IMR-90 (cell line): ENCODE data around the gene KCNQ2. TPM values are rescaled to one million over a fixed set of nuclear protein-coding genes. Genes with fewer than 3 reads are reported as not detected.

ENCODE experiments used
- ATAC-seq: fragments of 200-7000 bp; cut with Tn5 transposase; 2 replicates; pipeline ENCODE4 v1.9.1; 2020; ENCODE audit warnings: low read depth, mild to moderate bottlenecking, moderate library complexity
- BruUV-seq: library from RNA; stranded (reverse); fragments of 400-500 nt; replicated peaks from 2 replicates; lab custom pipeline; 2021; lab: Mats Ljungman, UMichigan
- CTCF ChIA-PET: fragments of 300-600 bp; formaldehyde crosslinking; extraction: SDS; loops from one replicate; lab custom pipeline; 2021; ENCODE audit warnings: antibody characterized with exemption; lab: Yijun Ruan, JAX
- POLR2A ChIA-PET: fragments of 300-600 bp; sonication (Branson Sonifier 250); formaldehyde crosslinking; loops from one replicate; lab custom pipeline; 2022; ENCODE audit warnings: antibody characterized with exemption; ENCODE audit not compliant: unreplicated experiment; lab: Charles Lee
- DNase-seq: peaks from one replicate; pipeline ENCODE4 v3.0.0; 2013
- H2AFZ ChIP-seq: replicated peaks from 2 replicates; pipeline ENCODE3; 2013; ENCODE audit warnings: low read length, mild to moderate bottlenecking; ENCODE audit not compliant: poor library complexity
- H2AK5ac ChIP-seq: 2 replicates; pipeline ENCODE4 v1.6.1; 2013; ENCODE audit warnings: low read depth, low read length, inconsistent platforms
- H2AK9ac ChIP-seq: replicated peaks from 2 replicates; pipeline ENCODE3; 2013; ENCODE audit warnings: mild to moderate bottlenecking, low read depth, low read length, moderate library complexity; ENCODE audit not compliant: poor library complexity
- H2BK120ac ChIP-seq: 2 replicates; pipeline ENCODE4 v1.6.1; 2013; ENCODE audit warnings: low read depth, low read length, inconsistent platforms
- H2BK15ac ChIP-seq: 3 replicates; pipeline ENCODE4 v1.6.1; 2013; ENCODE audit warnings: low read depth, low read length, inconsistent platforms
- H2BK20ac ChIP-seq: 2 replicates; pipeline ENCODE4 v1.6.1; 2013; ENCODE audit warnings: low read depth, mild to moderate bottlenecking, inconsistent platforms, low read length, moderate library complexity
- H2BK5ac ChIP-seq: 2 replicates; pipeline ENCODE4 v1.6.1; 2013; ENCODE audit warnings: mild to moderate bottlenecking, low read depth, low read length, inconsistent platforms; ENCODE audit not compliant: poor library complexity, severe bottlenecking
- H3K14ac ChIP-seq: replicated peaks from 2 replicates; pipeline ENCODE4 v1.6.1; 2013; ENCODE audit warnings: low read depth, low read length, inconsistent platforms
- H3K18ac ChIP-seq: 2 replicates; pipeline ENCODE4 v1.6.1; 2013; ENCODE audit warnings: low read depth, low read length, control low read depth
- H3K23ac ChIP-seq: 2 replicates; pipeline ENCODE4 v1.6.1; 2013; ENCODE audit warnings: low read depth, low read length, inconsistent platforms
- H3K27ac ChIP-seq: 2 replicates; pipeline ENCODE4 v1.5.1; 2013; ENCODE audit warnings: mild to moderate bottlenecking, control low read depth, low read length; ENCODE audit not compliant: insufficient read depth
- H3K27me3 ChIP-seq: 2 replicates; pipeline ENCODE4 v1.6.1; 2013; ENCODE audit warnings: low read length; ENCODE audit not compliant: control insufficient read depth, insufficient read depth
- H3K36me3 ChIP-seq: 2 replicates; pipeline ENCODE4 v1.6.1; 2013; ENCODE audit warnings: low read length, mixed read lengths; ENCODE audit not compliant: control insufficient read depth, insufficient read depth
- H3K4ac ChIP-seq: 2 replicates; pipeline ENCODE4 v1.6.1; 2013; ENCODE audit warnings: low read depth, low read length, inconsistent platforms
- H3K4me1 ChIP-seq: 2 replicates; pipeline ENCODE4 v1.6.1; 2013; ENCODE audit warnings: low read length, mixed read lengths; ENCODE audit not compliant: control insufficient read depth, insufficient read depth
- H3K4me2 ChIP-seq: 2 replicates; pipeline ENCODE4 v1.6.1; 2013; ENCODE audit warnings: low read depth, mild to moderate bottlenecking, control low read depth, low read length, moderate library complexity
- H3K4me3 ChIP-seq: 2 replicates; pipeline ENCODE4 v1.5.1; 2013; ENCODE audit warnings: low read depth, mild to moderate bottlenecking, control low read depth, low read length, moderate library complexity; ENCODE audit not compliant: insufficient read depth
- H3K56ac ChIP-seq: 2 replicates; pipeline ENCODE4 v1.6.1; 2013; ENCODE audit warnings: low read length, inconsistent platforms; ENCODE audit not compliant: insufficient read depth; ENCODE audit errors: extremely low read depth
- H3K79me1 ChIP-seq, 2 experiments: 2 replicates each; pipeline ENCODE4 v1.6.1; 2013; ENCODE audit warnings: low read length in 2 of 2, inconsistent platforms in 1 of 2, low read depth in 1 of 2
- H3K9ac ChIP-seq: 2 replicates; pipeline ENCODE4 v1.6.1; 2013; ENCODE audit warnings: low read depth, low read length, control low read depth
- H3K9me1 ChIP-seq: 2 replicates; pipeline ENCODE4 v1.6.1; 2013; ENCODE audit warnings: low read length, inconsistent platforms; ENCODE audit not compliant: insufficient read depth
- H3K9me3 ChIP-seq: 2 replicates; pipeline ENCODE4 v1.6.1; 2013; ENCODE audit warnings: low read length; ENCODE audit not compliant: control insufficient read depth, insufficient read depth
- H4K20me1 ChIP-seq: 2 replicates; pipeline ENCODE4 v1.6.1; 2013; ENCODE audit warnings: low read length, inconsistent platforms; ENCODE audit not compliant: insufficient read depth
- H4K5ac ChIP-seq: 2 replicates; pipeline ENCODE4 v1.6.1; 2013; ENCODE audit warnings: mild to moderate bottlenecking, low read depth, low read length, control low read depth
- H4K8ac ChIP-seq, 2 experiments: 2 replicates each; pipeline ENCODE4 v1.6.1; 2013; ENCODE audit warnings: low read depth in 2 of 2, low read length in 2 of 2, control low read depth in 1 of 2, inconsistent platforms in 1 of 2
- H4K91ac ChIP-seq: 2 replicates; pipeline ENCODE4 v1.6.1; 2013; ENCODE audit warnings: low read depth, low read length, inconsistent platforms; ENCODE audit not compliant: insufficient read depth
- BHLHE40 ChIP-seq: fragments of 150-350 bp; IDR thresholded peaks from 2 replicates; pipeline ENCODE4 v1.6.1; 2016; ENCODE audit warnings: mild to moderate bottlenecking, low read depth, low read length
- CHD1 ChIP-seq: IDR thresholded peaks from 2 replicates; pipeline ENCODE4 v1.6.1; 2012; ENCODE audit warnings: low read depth, low read length, improper control_type of control experiment
- RCOR1 ChIP-seq: IDR thresholded peaks from 2 replicates; pipeline ENCODE4 v1.6.1; 2012; ENCODE audit warnings: mild to moderate bottlenecking, low read length, improper control_type of control experiment; ENCODE audit not compliant: insufficient replicate concordance
- RFX5 ChIP-seq: IDR thresholded peaks from 2 replicates; pipeline ENCODE4 v1.8.0; 2012; ENCODE audit warnings: low read depth, mild to moderate bottlenecking, low read length, moderate library complexity
- SMC3 ChIP-seq: fragments of 150-350 bp; IDR thresholded peaks from 2 replicates; pipeline ENCODE4 v1.6.1; 2016; ENCODE audit warnings: low read depth, mild to moderate bottlenecking, antibody characterized with exemption, low read length, moderate library complexity
- WGBS, 2 experiments: methylation state at CpG; one replicate each; pipeline versions ENCODE4 v1.1.5 to v1.1.7; 2013; ENCODE audit warnings: missing lambda C conversion rate in 2 of 2; ENCODE audit not compliant: insufficient read length in 1 of 2; ENCODE audit errors: extremely low coverage in 2 of 2; 5-methylcytosine and 5-hydroxymethylcytosine counted together
- dilution Hi-C: fragments of 300-500 bp; cut with HindIII; formaldehyde crosslinking; loops from one replicate; pipeline ENCODE4 v1.14.3; 2018; ENCODE audit warnings: low sequenced_read_pairs; ENCODE audit not compliant: unreplicated experiment
- in situ Hi-C: fragments of 300-500 bp; cut with MboI; formaldehyde crosslinking; loops from 3 replicates; pipeline ENCODE4 v1.14.3; 2019; ENCODE audit warnings: low sequenced_read_pairs, inconsistent platforms, mixed read lengths
- intact Hi-C: fragments of 100-400 bp; cut with micrococcal nuclease; formaldehyde crosslinking; loops from 2 replicates; pipeline ENCODE4 v1.10.0; 2022
- polyA plus RNA-seq, 3 experiments: library from polyadenylated mRNA; depleted of rRNA; stranded (reverse); fragments of >200 nt; gene quantifications; 2 replicates each; pipeline ENCODE4 v1.2.3, GENCODE V29; 2012; ENCODE audit warnings: low replicate concordance in 1 of 3
- total RNA-seq: library from RNA; depleted of rRNA; stranded (reverse); fragments of >200 nt; gene quantifications from 2 replicates; pipeline ENCODE4 v1.2.3, GENCODE V29; 2012
- TF ChIP-seq, protein P1 (sequence below): fragments of 150-350 bp; IDR thresholded peaks from 2 replicates; pipeline ENCODE4 v1.6.1; 2016; ENCODE audit warnings: low read depth, mild to moderate bottlenecking, low read length, moderate library complexity, borderline replicate concordance

KCNQ2 gene
- total and polyA plus RNA-seq, 2 of the 4 experiments (the other 2 are of a cell fraction), result 0.02 TPM; not detected in 1

DNA sequence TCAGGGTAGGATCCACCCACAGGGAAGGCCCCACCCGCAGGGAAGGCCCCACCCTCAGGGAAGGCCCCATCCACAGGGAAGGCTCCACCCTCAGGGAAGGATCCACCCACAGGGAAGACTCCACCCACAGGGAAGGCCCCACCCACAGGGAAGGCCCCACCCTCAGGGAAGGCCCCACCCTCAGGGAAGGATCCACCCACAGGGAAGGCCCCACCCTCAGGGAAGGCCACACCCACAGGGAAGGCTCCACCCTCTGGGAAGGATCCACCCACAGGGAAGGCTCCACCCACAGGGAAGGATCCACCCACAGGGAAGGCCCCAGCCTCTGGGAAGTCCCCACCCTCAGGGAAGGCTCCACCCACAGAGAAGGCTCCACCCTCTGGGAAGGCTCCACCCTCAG lies 40.5 kb downstream of the KCNQ2 start:
- Histone ChIP-seq H3K27me3 (peaks cover 1% of the 10 kb centered on the region; the same call in 1 of the 2 replicates), H3K9ac (no peak overlapping the region), H2BK15ac (no peak overlapping the region), H4K20me1 (no peaks in the 10 kb centered on the region), H2BK5ac (no peak overlapping the region), H2AFZ (no peak overlapping the region), H3K4ac (no peak overlapping the region), H3K4me3 (no peak overlapping the region), H3K79me1 (no peaks in the 10 kb centered on the region), H3K4me2 (no peak overlapping the region), H2BK20ac (no peak overlapping the region), H2AK9ac (no peak overlapping the region), H3K14ac (no peak overlapping the region), H3K9me1 (no peaks in the 10 kb centered on the region), H3K36me3 (no peaks in the 10 kb centered on the region), H4K8ac (no peak overlapping the region), H2BK120ac (no peak overlapping the region), H3K9me3 (no peaks in the 10 kb centered on the region), H4K91ac (no peak overlapping the region), H3K27ac (no peak overlapping the region), H4K5ac (no peak overlapping the region), H3K56ac (no peak overlapping the region), H3K18ac (no peak overlapping the region), H3K23ac (no peak overlapping the region), H3K4me1 (no peaks in the 10 kb centered on the region), H2AK5ac (no peak overlapping the region)
- no CpG with 5 or more reads among the region's 1 CpG for WGBS, 2 experiments
- dilution Hi-C loops (no loop called here), intact Hi-C loops (no loop called here), in situ Hi-C loops (no loop called here)
- ATAC-seq (no peak), DNase-seq (no peak)
- POLR2A ChIA-PET, result no interaction called here
- TF ChIP-seq SMC3 (no peak), RFX5 (no peak), RCOR1 (no peak), CHD1 (no peak), BHLHE40 (no peak)
- TF ChIP-seq, protein P1, sequence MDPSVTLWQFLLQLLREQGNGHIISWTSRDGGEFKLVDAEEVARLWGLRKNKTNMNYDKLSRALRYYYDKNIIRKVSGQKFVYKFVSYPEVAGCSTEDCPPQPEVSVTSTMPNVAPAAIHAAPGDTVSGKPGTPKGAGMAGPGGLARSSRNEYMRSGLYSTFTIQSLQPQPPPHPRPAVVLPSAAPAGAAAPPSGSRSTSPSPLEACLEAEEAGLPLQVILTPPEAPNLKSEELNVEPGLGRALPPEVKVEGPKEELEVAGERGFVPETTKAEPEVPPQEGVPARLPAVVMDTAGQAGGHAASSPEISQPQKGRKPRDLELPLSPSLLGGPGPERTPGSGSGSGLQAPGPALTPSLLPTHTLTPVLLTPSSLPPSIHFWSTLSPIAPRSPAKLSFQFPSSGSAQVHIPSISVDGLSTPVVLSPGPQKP, result no peak
- CTCF ChIA-PET, result no interaction called here
- BruUV-seq, result no TSS peak
